Liver (tissue), 9 donors: ENCODE results near the gene KIAA0825. TPM values are rescaled to one million over a fixed set of nuclear protein-coding genes. Genes with fewer than 3 reads are reported as not detected.

Experiments
- DNase-seq: peaks from one replicate; pipeline ENCODE4 v3.0.0-alpha.2; 2017; ENCODE audit warnings: low spot score
- H3K27ac ChIP-seq, 2 donors: one replicate each; pipeline ENCODE4 v1.7.0; 2013; ENCODE audit warnings: inconsistent platforms in 2 of 2, low read length in 2 of 2, control low read depth in 1 of 2, low read depth in 1 of 2, mild to moderate bottlenecking in 1 of 2
- H3K27me3 ChIP-seq, 4 donors: one replicate each; pipeline versions ENCODE4 v1.6.1 to v1.7.0; 2013; ENCODE audit warnings: low read length in 3 of 4, inconsistent platforms in 1 of 4, mild to moderate bottlenecking in 1 of 4, moderate library complexity in 1 of 4; ENCODE audit not compliant: control insufficient read depth in 4 of 4, insufficient read depth in 4 of 4
- H3K36me3 ChIP-seq, 4 donors: one replicate each; pipeline versions ENCODE4 v1.6.1 to v1.7.0; 2013; ENCODE audit warnings: low read length in 3 of 4, mild to moderate bottlenecking in 3 of 4, low read depth in 1 of 4, moderate library complexity in 1 of 4; ENCODE audit not compliant: control insufficient read depth in 4 of 4, insufficient read depth in 3 of 4
- H3K4me1 ChIP-seq, 4 donors: one replicate each; pipeline versions ENCODE4 v1.6.1 to v1.7.0; 2013; ENCODE audit warnings: low read length in 3 of 4, mild to moderate bottlenecking in 3 of 4, moderate library complexity in 1 of 4; ENCODE audit not compliant: control insufficient read depth in 4 of 4, insufficient read depth in 4 of 4
- H3K4me3 ChIP-seq, 3 donors: one replicate each; pipeline versions ENCODE4 v1.6.1 to v1.7.0; 2013; ENCODE audit warnings: low read length in 3 of 3, control low read depth in 1 of 3, low read depth in 1 of 3, mild to moderate bottlenecking in 1 of 3
- H3K9ac ChIP-seq, 2 donors: one replicate each; pipeline ENCODE4 v1.7.0; 2013; ENCODE audit warnings: low read length in 2 of 2, mild to moderate bottlenecking in 2 of 2, moderate library complexity in 2 of 2, control low read depth in 1 of 2, low read depth in 1 of 2
- H3K9me3 ChIP-seq, 4 donors: one replicate each; pipeline versions ENCODE4 v1.6.1 to v1.7.0; 2013; ENCODE audit warnings: low read length in 3 of 4; ENCODE audit not compliant: control insufficient read depth in 4 of 4
- EGR1 ChIP-seq, 2 donors: IDR thresholded peaks; 2 replicates each; pipeline ENCODE4 v1.6.1; 2016 to 2018; ENCODE audit warnings: antibody characterized with exemption in 2 of 2, low read depth in 2 of 2
- FOXA1 ChIP-seq: IDR thresholded peaks from 2 replicates; pipeline ENCODE4 v1.6.1; 2016; ENCODE audit warnings: antibody characterized with exemption
- FOXA2 ChIP-seq: IDR thresholded peaks from 2 replicates; pipeline ENCODE4 v1.6.1; 2016; ENCODE audit warnings: antibody characterized with exemption
- GABPA ChIP-seq, 2 donors: IDR thresholded peaks in 1 of 2; conservative IDR thresholded peaks in 1 of 2; 2 replicates each; pipeline ENCODE4 v1.6.1; 2016; ENCODE audit warnings: antibody characterized with exemption in 2 of 2, mild to moderate bottlenecking in 1 of 2, moderate library complexity in 1 of 2
- HNF4A ChIP-seq, 2 donors: conservative IDR thresholded peaks; 2 replicates each; pipeline ENCODE4 v1.6.1; 2016; ENCODE audit warnings: antibody characterized with exemption in 2 of 2, mild to moderate bottlenecking in 2 of 2
- HNF4G ChIP-seq: IDR thresholded peaks from 2 replicates; pipeline ENCODE4 v1.6.1; 2016; ENCODE audit warnings: antibody characterized with exemption
- JUND ChIP-seq, 2 donors: IDR thresholded peaks; 2 replicates each; pipeline ENCODE4 v1.6.1; 2016; ENCODE audit warnings: antibody characterized with exemption in 2 of 2
- NR2F2 ChIP-seq: IDR thresholded peaks from 2 replicates; pipeline ENCODE4 v1.6.1; 2016; ENCODE audit warnings: antibody characterized with exemption
- RAD21 ChIP-seq, 2 donors: IDR thresholded peaks; 2 replicates each; pipeline ENCODE4 v1.6.1; 2016; ENCODE audit warnings: antibody characterized with exemption in 2 of 2, mild to moderate bottlenecking in 2 of 2
- RXRA ChIP-seq, 2 donors: IDR thresholded peaks; 2 replicates each; pipeline ENCODE4 v1.6.1; 2017 to 2018; ENCODE audit warnings: antibody characterized with exemption in 2 of 2, mild to moderate bottlenecking in 1 of 2
- SP1 ChIP-seq: IDR thresholded peaks from 2 replicates; pipeline ENCODE4 v1.6.1; 2018; ENCODE audit warnings: antibody characterized with exemption, mild to moderate bottlenecking
- TAF1 ChIP-seq: conservative IDR thresholded peaks from 2 replicates; pipeline ENCODE4 v1.6.1; 2016; ENCODE audit warnings: antibody characterized with exemption, mild to moderate bottlenecking
- YY1 ChIP-seq: IDR thresholded peaks from 2 replicates; pipeline ENCODE4 v1.6.1; 2016; ENCODE audit warnings: antibody characterized with exemption, mild to moderate bottlenecking
- WGBS: extraction: QIAGEN DNeasy Blood & Tissue Kit; methylation state at CpG from one replicate; pipeline ENCODE4 v1.1.7; 2013; 5-methylcytosine and 5-hydroxymethylcytosine counted together
- polyA plus RNA-seq, 2 donors: library from polyadenylated mRNA; stranded (reverse) in 1 of 2; unstranded in 1 of 2; fragments of 200-250 nt in 1 of 2; fragments of >200 nt in 1 of 2; fragmentation: Nextera tagmentation in 1 of 2; extraction: Ambion mirVana in 1 of 2; gene quantifications; one replicate each; pipeline versions ENCODE4 v1.2.1 to v1.2.3, GENCODE V29; 2013 to 2015
- total RNA-seq, 2 donors: library from RNA; depleted of rRNA; stranded (reverse); fragments of >200 nt; gene quantifications; one replicate each; pipeline ENCODE4 v1.2.3, GENCODE V29; 2014
- TF ChIP-seq, protein P1 (sequence below): IDR thresholded peaks from 2 replicates; pipeline ENCODE4 v1.6.1; 2016; ENCODE audit warnings: antibody characterized with exemption
- TF ChIP-seq, protein P2 (sequence below): IDR thresholded peaks from 2 replicates; pipeline ENCODE4 v1.6.1; 2016; ENCODE audit warnings: antibody characterized with exemption
- TF ChIP-seq, protein P3 (sequence below): IDR thresholded peaks from 2 replicates; pipeline ENCODE4 v1.6.1; 2016; ENCODE audit warnings: antibody characterized with exemption
- TF ChIP-seq, protein P4 (sequence below): fragments of 150-350 bp; IDR thresholded peaks from 2 replicates; pipeline ENCODE4 v1.5.1; 2017; ENCODE audit warnings: improper control_type of control experiment, low read depth, low read length; ENCODE audit not compliant: missing input control
- donor health status: healthy.
- donor health status: healthy.
- donor health status: healthy.
- donor health status: healthy.
- donor health status: healthy.

KIAA0825 gene
- total and polyA plus RNA-seq, 4 donors: 0.25 to 3.2 (median 1.2) TPM

DNA sequence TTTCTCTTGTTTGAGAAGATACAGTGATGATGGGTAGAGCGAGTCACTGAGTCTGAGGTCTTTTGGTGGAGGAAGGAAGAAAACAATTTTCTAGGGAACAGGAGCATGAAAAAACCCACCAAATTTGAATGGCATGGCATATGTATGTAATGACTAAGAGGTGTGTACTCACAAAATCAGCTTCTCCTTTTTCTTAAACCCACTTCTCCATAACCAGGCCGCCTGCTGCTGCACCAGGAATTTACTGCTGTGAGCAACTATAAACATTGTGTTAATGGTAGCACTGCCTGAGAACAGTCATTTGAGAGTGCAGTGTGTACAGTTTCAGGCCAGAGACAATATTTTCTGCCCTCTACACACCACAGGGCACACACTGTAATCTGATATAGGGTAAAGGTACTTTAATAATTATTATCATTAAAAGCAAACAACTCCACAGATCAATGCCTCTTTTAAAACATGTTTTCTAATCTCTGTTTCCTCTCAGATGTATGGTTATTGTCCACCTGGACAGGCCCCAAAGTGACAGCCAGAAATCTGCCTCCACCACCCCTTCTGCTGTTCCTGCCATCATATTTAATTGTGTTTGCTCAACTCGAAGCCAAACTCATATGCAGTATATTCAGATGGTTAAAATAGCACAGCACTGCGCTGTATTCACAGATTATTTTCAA, 241.6 kb downstream of the KIAA0825 start:
- Histone ChIP-seq H3K4me3 (no peak overlapping the region), H3K27me3 (no peaks in the 10 kb centered on the region), H3K9me3 (no peaks in the 10 kb centered on the region), H3K36me3 (no peaks in the 10 kb centered on the region), H3K9ac (no peak overlapping the region), H3K4me1 (no peaks in the 10 kb centered on the region), H3K27ac (no peak overlapping the region)
- 82% methylated on average over 4 of the region's 4 CpGs for WGBS
- DNase-seq: no peak
- no peak for TF ChIP-seq YY1
- TF ChIP-seq RAD21 (IDR thresholded peaks at IDR 0.05): no peak
- TF ChIP-seq TAF1: no peak
- no peak for TF ChIP-seq HNF4A (conservative IDR thresholded peaks at IDR 0.05)
- TF ChIP-seq, protein P1, sequence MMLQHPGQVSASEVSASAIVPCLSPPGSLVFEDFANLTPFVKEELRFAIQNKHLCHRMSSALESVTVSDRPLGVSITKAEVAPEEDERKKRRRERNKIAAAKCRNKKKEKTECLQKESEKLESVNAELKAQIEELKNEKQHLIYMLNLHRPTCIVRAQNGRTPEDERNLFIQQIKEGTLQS: no peak
- no peak for TF ChIP-seq JUND (IDR thresholded peaks at IDR 0.05)
- no peak for TF ChIP-seq EGR1 (IDR thresholded peaks at IDR 0.05; ENCODE audit: low read depth in 2 of 2)
- TF ChIP-seq FOXA1: no peak
- no peak for TF ChIP-seq RXRA (IDR thresholded peaks at IDR 0.05)

DNA sequence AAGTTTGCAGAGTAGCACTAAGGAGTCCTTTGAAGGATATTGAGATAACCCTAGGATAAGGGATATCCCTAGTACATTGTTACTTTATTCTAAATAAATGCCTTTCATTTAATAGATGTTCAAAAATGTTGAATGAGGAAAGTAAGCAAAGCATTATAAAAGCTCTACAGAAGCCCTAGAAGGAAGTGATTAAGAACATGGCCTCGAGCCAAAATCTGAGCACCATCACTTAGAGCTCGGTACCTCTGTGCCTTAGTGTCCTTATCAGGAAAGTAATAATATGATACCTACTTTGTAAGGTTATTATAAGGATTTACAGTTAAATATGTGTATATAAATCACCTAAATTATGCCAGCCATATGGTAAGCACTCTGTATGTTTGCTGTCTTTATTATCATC, 242.6 kb downstream of the KIAA0825 start:
- 71% methylated on average over 2 of the region's 2 CpGs for WGBS
- no peaks in the 10 kb centered on the region for H3K9me3 ChIP-seq
- H3K4me1 ChIP-seq: no peaks in the 10 kb centered on the region
- no peak overlapping the region for H3K27ac ChIP-seq
- DNase-seq: no peak
- no peaks in the 10 kb centered on the region for H3K36me3 ChIP-seq
- H3K4me3 ChIP-seq: no peak overlapping the region
- TF ChIP-seq RXRA (IDR thresholded peaks at IDR 0.05) (no peak), SP1 (no peak), NR2F2 (no peak), EGR1 (IDR thresholded peaks at IDR 0.05; ENCODE audit: low read depth in 2 of 2) (no peak), FOXA2 (no peak), JUND (IDR thresholded peaks at IDR 0.05) (no peak), HNF4G (no peak), HNF4A (conservative IDR thresholded peaks at IDR 0.05) (no peak), RAD21 (IDR thresholded peaks at IDR 0.05) (no peak), FOXA1 (no peak), TAF1 (no peak), GABPA (IDR thresholded peaks at IDR 0.05 in 1 of 2, conservative IDR thresholded peaks at IDR 0.05 in 1 of 2) (no peak)
- TF ChIP-seq, protein P2, sequence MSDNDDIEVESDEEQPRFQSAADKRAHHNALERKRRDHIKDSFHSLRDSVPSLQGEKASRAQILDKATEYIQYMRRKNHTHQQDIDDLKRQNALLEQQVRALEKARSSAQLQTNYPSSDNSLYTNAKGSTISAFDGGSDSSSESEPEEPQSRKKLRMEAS: no peak
- TF ChIP-seq, protein P1: no peak
- TF ChIP-seq, protein P3, sequence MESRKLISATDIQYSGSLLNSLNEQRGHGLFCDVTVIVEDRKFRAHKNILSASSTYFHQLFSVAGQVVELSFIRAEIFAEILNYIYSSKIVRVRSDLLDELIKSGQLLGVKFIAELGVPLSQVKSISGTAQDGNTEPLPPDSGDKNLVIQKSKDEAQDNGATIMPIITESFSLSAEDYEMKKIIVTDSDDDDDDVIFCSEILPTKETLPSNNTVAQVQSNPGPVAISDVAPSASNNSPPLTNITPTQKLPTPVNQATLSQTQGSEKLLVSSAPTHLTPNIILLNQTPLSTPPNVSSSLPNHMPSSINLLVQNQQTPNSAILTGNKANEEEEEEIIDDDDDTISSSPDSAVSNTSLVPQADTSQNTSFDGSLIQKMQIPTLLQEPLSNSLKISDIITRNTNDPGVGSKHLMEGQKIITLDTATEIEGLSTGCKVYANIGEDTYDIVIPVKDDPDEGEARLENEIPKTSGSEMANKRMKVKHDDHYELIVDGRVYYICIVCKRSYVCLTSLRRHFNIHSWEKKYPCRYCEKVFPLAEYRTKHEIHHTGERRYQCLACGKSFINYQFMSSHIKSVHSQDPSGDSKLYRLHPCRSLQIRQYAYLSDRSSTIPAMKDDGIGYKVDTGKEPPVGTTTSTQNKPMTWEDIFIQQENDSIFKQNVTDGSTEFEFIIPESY: no peak
- TF ChIP-seq, protein P4, sequence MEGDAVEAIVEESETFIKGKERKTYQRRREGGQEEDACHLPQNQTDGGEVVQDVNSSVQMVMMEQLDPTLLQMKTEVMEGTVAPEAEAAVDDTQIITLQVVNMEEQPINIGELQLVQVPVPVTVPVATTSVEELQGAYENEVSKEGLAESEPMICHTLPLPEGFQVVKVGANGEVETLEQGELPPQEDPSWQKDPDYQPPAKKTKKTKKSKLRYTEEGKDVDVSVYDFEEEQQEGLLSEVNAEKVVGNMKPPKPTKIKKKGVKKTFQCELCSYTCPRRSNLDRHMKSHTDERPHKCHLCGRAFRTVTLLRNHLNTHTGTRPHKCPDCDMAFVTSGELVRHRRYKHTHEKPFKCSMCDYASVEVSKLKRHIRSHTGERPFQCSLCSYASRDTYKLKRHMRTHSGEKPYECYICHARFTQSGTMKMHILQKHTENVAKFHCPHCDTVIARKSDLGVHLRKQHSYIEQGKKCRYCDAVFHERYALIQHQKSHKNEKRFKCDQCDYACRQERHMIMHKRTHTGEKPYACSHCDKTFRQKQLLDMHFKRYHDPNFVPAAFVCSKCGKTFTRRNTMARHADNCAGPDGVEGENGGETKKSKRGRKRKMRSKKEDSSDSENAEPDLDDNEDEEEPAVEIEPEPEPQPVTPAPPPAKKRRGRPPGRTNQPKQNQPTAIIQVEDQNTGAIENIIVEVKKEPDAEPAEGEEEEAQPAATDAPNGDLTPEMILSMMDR: no peak
- no peaks in the 10 kb centered on the region for H3K27me3 ChIP-seq
- H3K9ac ChIP-seq: no peak overlapping the region
